HG03460 (cell line): ENCODE measurements around the gene DCTPP1.
"Not testable (repeated sequence)": the region's sequence is repeated elsewhere in the genome, so short reads cannot be mapped to it uniquely, and the experiment has no call there.

Source experiments
- ATAC-seq: cut with Tn5 transposase; IDR thresholded peaks from one replicate; pipeline ENCODE4 v1.9.1; 2021; ENCODE audit not compliant: unreplicated experiment

DCTPP1 gene

DNA sequence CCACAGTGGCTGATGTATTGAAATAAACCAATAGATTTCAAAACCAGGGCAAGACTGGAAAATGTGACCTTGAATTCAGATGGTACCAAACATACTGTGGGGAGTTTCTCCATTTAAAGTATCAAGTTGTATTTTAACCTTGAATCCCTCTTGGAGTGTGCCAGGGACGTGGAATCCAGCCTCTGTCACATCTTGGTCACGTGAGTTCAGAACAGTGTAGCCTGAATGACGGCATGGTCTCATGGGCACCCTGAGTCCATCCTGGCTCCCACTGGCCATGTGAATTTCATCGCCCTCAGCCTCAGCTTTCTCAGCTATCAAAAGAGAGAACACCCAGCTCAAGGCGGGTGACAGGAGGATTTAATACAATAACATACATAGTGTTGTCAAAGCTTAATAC, 15.7 kb downstream of the DCTPP1 start:
- no peak for ATAC-seq

- no peak for ATAC-seq
Observed at GRCh38 chr16:30413112-30413806, 16.6 kb downstream of the DCTPP1 start.

DNA sequence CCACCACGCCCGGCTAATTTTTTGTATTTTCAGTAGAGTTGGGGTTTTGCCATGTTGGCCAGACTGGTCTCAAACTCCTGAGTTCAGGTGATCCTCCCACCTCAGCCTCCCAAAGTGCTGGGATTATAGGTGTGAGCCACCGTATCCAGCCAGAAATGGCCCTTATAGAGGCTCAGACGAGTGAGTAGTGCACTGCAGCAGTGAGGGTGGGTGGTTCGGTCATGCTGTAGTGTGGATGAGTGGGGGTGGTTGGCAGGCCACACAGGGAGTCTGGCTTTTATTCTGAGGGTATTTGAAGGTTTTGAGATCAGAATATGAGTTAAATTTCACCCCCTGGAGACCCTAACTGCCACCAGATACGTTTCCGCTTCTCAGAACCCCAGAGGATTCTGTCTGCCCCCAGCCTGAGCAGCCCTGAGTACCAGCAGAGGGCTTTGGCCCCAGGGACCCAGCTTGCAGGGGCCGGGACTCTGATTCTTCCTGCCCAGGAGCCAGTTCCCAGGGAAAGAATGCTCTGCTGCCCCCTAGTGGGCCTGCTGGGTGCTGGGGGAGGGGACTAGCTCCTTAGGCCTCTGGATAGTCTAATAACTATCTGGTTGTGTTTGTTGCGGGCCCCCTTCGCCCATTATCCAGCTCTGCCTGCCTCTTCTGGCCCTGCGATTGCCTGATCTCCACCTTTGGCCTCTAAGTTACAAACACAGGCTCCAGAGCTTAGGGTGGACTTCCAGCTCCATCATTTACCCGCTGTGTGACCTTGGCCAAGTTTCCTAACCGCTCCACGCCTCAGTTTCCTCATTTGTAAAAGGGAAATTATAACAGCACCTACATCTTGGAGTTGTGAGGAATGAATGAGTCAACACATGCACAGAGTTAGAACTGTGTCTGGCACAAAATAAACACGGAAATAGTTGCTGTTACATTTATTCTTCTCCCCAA, 20.4 kb downstream of the DCTPP1 start:
- ATAC-seq, result no peak

GRCh38 chr16:30407804-30408534, 21.9 kb downstream of the DCTPP1 start:
- ATAC-seq, result no peak

- peak; percentile 77 for ATAC-seq
Observed at GRCh38 chr16:30407102-30407803, 22.6 kb downstream of the DCTPP1 start, which contains the start of gene ZNF771. TSS of gene ZNF771 (plus strand) at chr16:30407606. CDS start at chr16:30408054, 448 bp downstream.

DNA sequence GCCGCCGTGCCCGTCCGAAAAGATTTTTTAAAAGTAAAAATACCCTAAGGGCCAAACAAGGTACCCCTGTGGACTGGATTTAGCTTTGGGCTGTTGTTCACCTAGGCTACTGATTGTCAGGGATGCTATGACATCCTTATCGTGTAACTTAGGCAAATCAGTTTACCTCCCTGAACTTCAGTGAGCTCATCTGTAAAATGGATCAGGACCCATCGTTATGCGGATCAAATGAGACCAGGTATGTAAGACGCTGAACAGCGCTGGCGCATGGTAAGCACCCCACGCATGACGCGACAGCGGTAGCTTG, 23.1 kb downstream of the DCTPP1 start:
- ATAC-seq, result no peak

- ATAC-seq, result no peak
Observed at GRCh38 chr16:30401768-30402425, 27.9 kb downstream of the DCTPP1 start.

- no peak for ATAC-seq
Observed at GRCh38 chr16:30399435-30400186, 30.2 kb downstream of the DCTPP1 start.

GRCh38 chr16:30398661-30399434, 31.0 kb downstream of the DCTPP1 start:
- no peak for ATAC-seq

GRCh38 chr16:30397776-30398660, 31.8 kb downstream of the DCTPP1 start:
- no peak for ATAC-seq

DNA sequence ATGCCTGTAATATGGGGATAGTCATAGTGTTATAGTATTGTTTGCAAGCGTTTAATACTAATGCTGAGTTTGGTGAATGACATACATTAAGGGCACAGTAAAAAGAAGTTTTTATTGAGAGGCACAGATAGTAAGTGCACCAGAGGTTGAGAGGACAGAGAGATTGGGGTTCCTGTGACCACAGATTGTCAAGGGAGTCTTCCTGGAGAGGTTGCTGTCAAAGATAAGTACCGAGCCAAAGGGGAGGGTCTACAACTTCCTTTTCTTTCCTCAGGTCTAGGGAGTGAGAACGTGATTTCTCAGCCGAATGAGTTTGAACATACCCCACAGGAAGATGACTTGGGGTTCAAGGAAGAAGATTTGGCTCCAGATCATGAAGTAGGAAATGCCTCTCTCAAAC, 32.8 kb downstream of the DCTPP1 start:
- ATAC-seq, result no peak

- not testable (repeated sequence) for ATAC-seq
Observed at GRCh38 chr16:30396627-30397026, 33.2 kb downstream of the DCTPP1 start.

- ATAC-seq, result peak; percentile 9
Observed at GRCh38 chr16:30395992-30396585, 33.7 kb downstream of the DCTPP1 start.

DNA sequence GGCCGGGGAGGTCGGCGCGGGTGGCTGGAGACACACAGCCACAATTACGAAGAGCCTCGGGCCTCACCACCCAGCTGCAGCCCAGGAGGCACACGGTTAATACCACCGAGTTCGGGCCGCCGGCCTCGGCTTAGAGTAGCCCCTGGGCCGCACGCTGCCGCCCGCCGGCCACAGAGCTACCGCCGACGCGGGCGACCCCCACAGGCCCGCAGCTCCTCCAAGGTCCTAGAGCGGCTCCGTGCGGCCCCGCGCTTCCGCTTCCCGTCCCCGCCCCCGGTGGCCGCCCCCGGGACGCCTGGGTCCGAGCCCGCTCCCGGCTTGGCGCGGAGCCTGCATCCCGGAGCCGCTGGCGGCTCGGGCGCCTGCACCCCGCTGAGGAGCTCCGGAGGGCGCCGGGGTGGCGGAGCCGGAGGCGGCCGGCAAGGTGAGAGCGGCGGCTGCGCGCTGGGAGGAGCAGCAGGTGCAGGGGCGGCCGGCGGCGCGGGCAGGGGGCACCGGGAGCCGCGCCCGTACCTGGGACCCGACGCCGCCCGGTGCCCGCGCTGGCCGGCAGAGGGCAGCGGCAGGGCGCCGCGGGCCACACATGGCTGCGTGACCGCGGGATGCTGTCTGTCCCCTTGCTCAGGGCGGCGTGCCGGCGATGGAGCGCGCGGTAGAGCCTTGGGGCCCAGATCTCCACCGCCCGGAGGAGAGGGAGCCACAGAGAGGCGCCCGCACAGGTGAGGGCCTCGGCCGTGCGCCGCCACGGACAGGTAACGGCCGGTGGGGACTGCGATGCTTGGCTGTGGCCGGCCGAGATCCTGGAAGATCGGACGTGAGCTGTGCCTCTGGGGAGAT, 34.5 kb downstream of the DCTPP1 start, which contains the start of gene ZNF48:
ZNF48 (plus strand) TSS at position 266 of the 837 bp plus-strand sequence; CDS start at position 641, 375 bp downstream.
- peak; percentile 74 for ATAC-seq

GRCh38 chr16:30394592-30395154, 35.2 kb downstream of the DCTPP1 start:
- no peak for ATAC-seq

GRCh38 chr16:30383521-30383920, 46.3 kb downstream of the DCTPP1 start:
- no peak for ATAC-seq
